GM12873 (cell line): ENCODE results near the gene ARFGEF3.

Source experiments
- TF ChIP-seq, protein P1 (sequence below): IDR thresholded peaks from 2 replicates; pipeline ENCODE4 v1.5.1; 2012; ENCODE audit warnings: low read depth, mild to moderate bottlenecking, moderate library complexity, low read length, control low read depth; ENCODE audit not compliant: insufficient read depth; ENCODE audit errors: missing control alignments

The ARFGEF3 gene

DNA sequence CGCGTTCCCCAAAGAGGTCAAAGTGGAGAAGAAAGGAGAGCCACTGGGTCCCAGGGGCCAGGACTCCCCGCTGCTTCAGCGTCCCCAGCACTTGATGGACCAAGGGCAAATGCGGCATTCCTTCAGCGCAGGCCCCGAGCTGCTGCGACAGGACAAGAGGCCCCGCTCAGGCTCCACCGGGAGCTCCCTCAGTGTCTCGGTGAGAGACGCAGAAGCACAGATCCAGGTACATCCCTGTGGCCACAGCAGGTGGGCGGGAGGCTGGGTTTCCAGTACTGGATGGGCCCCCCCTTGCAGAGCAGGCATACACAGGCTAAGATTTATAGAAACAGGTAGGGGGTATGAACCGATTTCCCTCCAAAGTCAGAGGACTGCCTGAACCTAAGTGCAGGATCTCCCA is 173.2 kb downstream of the ARFGEF3 start:
- TF ChIP-seq, protein P1, sequence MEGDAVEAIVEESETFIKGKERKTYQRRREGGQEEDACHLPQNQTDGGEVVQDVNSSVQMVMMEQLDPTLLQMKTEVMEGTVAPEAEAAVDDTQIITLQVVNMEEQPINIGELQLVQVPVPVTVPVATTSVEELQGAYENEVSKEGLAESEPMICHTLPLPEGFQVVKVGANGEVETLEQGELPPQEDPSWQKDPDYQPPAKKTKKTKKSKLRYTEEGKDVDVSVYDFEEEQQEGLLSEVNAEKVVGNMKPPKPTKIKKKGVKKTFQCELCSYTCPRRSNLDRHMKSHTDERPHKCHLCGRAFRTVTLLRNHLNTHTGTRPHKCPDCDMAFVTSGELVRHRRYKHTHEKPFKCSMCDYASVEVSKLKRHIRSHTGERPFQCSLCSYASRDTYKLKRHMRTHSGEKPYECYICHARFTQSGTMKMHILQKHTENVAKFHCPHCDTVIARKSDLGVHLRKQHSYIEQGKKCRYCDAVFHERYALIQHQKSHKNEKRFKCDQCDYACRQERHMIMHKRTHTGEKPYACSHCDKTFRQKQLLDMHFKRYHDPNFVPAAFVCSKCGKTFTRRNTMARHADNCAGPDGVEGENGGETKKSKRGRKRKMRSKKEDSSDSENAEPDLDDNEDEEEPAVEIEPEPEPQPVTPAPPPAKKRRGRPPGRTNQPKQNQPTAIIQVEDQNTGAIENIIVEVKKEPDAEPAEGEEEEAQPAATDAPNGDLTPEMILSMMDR: no peak

DNA sequence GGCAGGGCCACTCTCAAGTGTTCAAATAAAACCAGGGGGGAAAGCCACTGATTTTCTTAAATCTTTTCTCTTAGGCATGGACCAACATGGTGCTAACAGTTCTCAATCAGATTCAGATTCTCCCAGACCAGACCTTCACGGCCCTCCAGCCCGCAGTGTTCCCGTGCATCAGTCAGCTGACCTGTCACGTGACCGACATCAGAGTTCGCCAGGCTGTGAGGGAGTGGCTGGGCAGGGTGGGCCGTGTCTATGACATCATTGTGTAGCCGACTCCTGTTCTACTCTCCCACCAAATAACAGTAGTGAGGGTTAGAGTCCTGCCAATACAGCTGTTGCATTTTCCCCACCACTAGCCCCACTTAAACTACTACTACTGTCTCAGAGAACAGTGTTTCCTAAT is 174.5 kb downstream of the ARFGEF3 start:
- TF ChIP-seq, protein P1: no peak

DNA sequence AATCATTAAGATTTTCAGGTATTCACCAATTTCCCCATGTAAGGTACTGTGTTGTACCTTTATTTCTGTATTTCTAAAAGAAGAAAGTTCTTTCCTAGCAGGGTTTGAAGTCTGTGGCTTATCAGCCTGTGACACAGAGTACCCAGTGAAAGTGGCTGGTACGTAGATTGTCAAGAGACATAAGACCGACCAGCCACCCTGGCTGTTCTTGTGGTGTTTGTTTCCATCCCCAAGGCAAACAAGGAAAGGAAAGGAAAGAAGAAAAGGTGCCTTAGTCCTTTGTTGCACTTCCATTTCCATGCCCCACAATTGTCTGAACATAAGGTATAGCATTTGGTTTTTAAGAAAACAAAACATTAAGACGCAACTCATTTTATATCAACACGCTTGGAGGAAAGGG is 175.3 kb downstream of the ARFGEF3 start:
- TF ChIP-seq, protein P1: no peak

DNA sequence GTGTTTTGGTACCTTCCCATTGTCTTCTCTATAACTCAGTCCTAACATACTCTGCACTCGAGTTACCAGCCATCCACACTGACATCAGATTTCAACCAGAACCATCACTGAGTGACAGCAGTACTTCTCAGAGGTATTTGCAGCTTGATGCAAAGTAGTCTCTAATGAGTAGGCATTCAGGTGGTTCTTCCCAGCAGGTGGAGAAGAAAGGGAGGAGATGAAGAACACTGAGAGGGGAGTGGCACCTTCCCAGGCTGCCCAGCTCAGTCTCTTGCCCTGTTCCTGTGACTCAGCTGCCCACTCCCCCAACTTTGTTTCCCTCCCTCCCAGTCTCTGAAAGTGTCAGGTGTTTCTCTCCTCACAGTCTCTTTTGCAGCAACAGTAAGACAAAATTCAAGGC is 177.3 kb downstream of the ARFGEF3 start:
- TF ChIP-seq, protein P1: no peak

DNA sequence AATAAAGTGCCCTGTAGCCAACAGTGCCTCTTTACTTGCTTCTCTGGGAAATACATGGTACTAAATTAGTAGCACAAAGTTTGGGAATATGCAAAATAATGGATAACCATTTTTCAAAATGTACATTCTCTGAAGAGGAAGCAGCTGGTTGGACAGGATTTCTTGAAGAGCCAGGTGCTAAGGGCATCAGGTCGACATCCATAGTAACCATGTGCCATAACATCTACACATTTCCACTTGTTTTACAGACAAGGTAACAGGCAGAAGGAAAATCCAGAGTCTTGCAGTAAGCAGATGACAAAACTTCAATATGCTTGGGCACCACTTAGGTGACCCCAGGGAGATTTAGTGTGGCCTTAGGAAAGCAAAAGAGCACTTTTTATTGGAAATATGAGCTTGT is 179.4 kb downstream of the ARFGEF3 start:
- TF ChIP-seq, protein P1: no peak

DNA sequence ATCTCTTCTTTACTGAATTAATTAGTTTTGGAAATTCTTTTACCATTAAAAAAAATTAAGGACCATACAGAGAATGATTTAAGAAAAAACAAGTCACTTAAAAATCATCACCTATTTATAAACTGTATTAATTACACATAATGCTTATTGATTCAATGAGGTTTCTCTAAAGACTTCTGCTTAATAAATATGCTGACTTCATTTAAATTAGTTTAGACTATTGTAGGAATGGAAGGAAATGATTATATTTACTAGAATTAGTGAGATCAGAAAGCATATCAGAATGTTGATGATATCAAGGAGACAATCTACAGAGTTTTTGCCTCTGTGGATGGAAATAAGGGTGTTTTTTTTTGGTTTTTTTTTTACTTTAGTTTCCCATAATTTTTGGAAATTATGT is 181.4 kb downstream of the ARFGEF3 start:
- TF ChIP-seq, protein P1: no peak

DNA sequence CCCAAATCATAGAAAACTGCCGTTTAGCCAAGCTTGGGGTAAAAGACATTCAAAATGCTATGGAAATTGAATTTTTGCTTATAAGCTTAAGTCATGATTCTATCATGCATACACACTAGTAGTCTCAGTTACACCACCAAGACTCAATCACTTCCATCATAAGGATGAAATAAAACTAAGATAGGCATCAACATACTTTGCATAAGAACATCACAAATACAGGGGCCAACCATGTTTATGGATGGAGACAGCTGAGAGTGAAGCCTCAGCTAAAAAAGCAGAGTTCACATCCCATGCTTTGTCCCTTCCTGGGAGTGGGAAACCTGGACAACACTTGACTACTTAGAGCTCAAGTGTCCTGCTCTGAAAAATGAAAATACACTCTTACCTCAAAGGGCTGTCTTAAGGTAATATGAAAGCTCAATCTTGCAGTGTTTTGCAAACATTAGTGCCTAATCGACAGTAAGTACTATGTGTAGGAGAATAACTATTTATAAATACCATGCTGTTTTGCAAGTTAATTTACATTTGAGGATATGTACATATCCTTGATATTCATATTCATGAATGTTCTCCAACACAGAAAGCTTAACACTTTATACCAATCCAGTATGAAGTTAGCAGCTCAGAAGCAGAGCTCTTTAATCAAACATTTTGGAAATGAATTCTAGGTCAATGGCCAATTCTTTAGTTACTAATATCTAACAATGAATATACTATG is 184.0 kb downstream of the ARFGEF3 start:
- TF ChIP-seq, protein P1: no peak
